Caki2 (cell line): Measurements from ENCODE around the gene TRANK1. TPM values are rescaled to one million over a fixed set of nuclear protein-coding genes. Genes with fewer than 3 reads are reported as not detected.
"Not testable (repeated sequence)": the region's sequence is repeated elsewhere in the genome, so short reads cannot be mapped to it uniquely, and the experiment has no call there.

Experiments
- DNase-seq: peaks from one replicate; pipeline ENCODE4 v3.0.0-alpha.2; 2015; ENCODE audit warnings: low read depth
- in situ Hi-C: cut with HindIII; loops from 2 replicates; pipeline ENCODE4 v1.10.0; 2016; ENCODE audit warnings: low sequenced_read_pairs, low pct_unique_long_range_greater_than_20kb, mixed read lengths
- total RNA-seq: library from RNA; depleted of rRNA; stranded (reverse); fragments of >200 nt; shearing (Covaris generic); gene quantifications from 2 replicates; pipeline ENCODE4 v1.2.3, GENCODE V29; 2014; ENCODE audit warnings: low replicate concordance

Gene TRANK1
- total RNA-seq, 1 experiment from 2014 or later: 16.1 TPM

- no peak for DNase-seq
- in situ Hi-C loops: no loop called here
Measured at GRCh38 chr3:36960502-36960901, 15.6 kb upstream of the TRANK1 start.

- DNase-seq: peak; percentile 87
- in situ Hi-C loops: no loop called here
Measured at GRCh38 chr3:36959821-36960220, 15.0 kb upstream of the TRANK1 start.

GRCh38 chr3:36957862-36958686, 13.2 kb upstream of the TRANK1 start:
- in situ Hi-C loops: no loop called here
- DNase-seq: peak; percentile 84

GRCh38 chr3:36957063-36957462, 12.2 kb upstream of the TRANK1 start:
- no peak for DNase-seq
- in situ Hi-C loops: no loop called here

- DNase-seq: no peak
- in situ Hi-C loops: no loop called here
Measured at GRCh38 chr3:36956155-36956554, 11.3 kb upstream of the TRANK1 start.

GRCh38 chr3:36954452-36955134, 9.7 kb upstream of the TRANK1 start:
- in situ Hi-C loops: no loop called here
- DNase-seq: no peak

- DNase-seq, in situ Hi-C loops: not testable (repeated sequence)
Measured at GRCh38 chr3:36947814-36948213, 3.0 kb upstream of the TRANK1 start.

GRCh38 chr3:36945333-36945980, 603 bp upstream of the TRANK1 start:
- in situ Hi-C loops: no loop called here
- no peak for DNase-seq

GRCh38 chr3:36944012-36944640, 728 bp downstream of the TRANK1 start:
- peak; percentile 30 for DNase-seq
- in situ Hi-C loops: no loop called here

- in situ Hi-C loops: no loop called here
- DNase-seq: no peak
Measured at GRCh38 chr3:36943601-36944000, 1.3 kb downstream of the TRANK1 start.

GRCh38 chr3:36942638-36943248, 2.1 kb downstream of the TRANK1 start:
- in situ Hi-C loops: no loop called here
- no peak for DNase-seq

- in situ Hi-C loops: no loop called here
- no peak for DNase-seq
Measured at GRCh38 chr3:36941658-36942057, 3.2 kb downstream of the TRANK1 start.

- in situ Hi-C loops: no loop called here
- DNase-seq: no peak
Measured at GRCh38 chr3:36941162-36941561, 3.7 kb downstream of the TRANK1 start.

- in situ Hi-C loops: no loop called here
- DNase-seq: no peak
Measured at GRCh38 chr3:36937492-36937891, 7.4 kb downstream of the TRANK1 start.

- DNase-seq: no peak
Measured at GRCh38 chr3:36933540-36934296, 11.1 kb downstream of the TRANK1 start.

GRCh38 chr3:36931424-36931823, 13.4 kb downstream of the TRANK1 start:
- DNase-seq, in situ Hi-C loops: not testable (repeated sequence)

More at GRCh38 chr3:36933540-36934296, 11.1 kb downstream of the TRANK1 start:
- in situ Hi-C loops: no loop called here

GRCh38 chr3:36928220-36928619, 16.6 kb downstream of the TRANK1 start:
- in situ Hi-C loops: no loop called here
- DNase-seq: no peak
